ENCODE results near the gene FAM171A1. TPM values are rescaled to one million over a fixed set of nuclear protein-coding genes. Genes with fewer than 3 reads are reported as not detected.

The FAM171A1 gene
- total and polyA plus RNA-seq, 2 donors (not counting 1 experiment from before 2014, with no cell fraction given): 0.09 TPM; not detected in 1

- Histone ChIP-seq H3K9me3 (ENCODE audit: control extremely low read depth in 1 of 3, control insufficient read depth in 2 of 3, insufficient read depth in 1 of 3, low read length in 2 of 3) (no peaks in the 10 kb centered on the region), H3K79me2 (ENCODE audit: control insufficient read depth, insufficient read depth, low read length) (no peaks in the 10 kb centered on the region), H3K4me3 (ENCODE audit: control extremely low read depth in 1 of 5, extremely low read depth in 1 of 5, insufficient read depth in 1 of 5, low read depth in 2 of 5, low read length in 4 of 5) (no peak overlapping the region), H4K20me1 (ENCODE audit: control insufficient read depth, insufficient read depth, low read length, poor library complexity, severe bottlenecking) (no peaks in the 10 kb centered on the region), H3K4me2 (replicated peaks; ENCODE audit: low read depth, low read length, poor library complexity, severe bottlenecking) (no peak overlapping the region), H3K4me1 (ENCODE audit: control insufficient read depth in 2 of 2, insufficient read depth in 2 of 2, low read length in 2 of 2) (no peaks in the 10 kb centered on the region), H2AFZ (ENCODE audit: insufficient read depth, low read depth, low read length, poor library complexity, severe bottlenecking) (no peak overlapping the region), H3K27ac (ENCODE audit: low read length in 2 of 2) (no peak overlapping the region), H3K9ac (ENCODE audit: low read length) (no peak overlapping the region), H3K36me3 (replicated peaks in 1 of 2; ENCODE audit: control extremely low read depth in 1 of 2, control insufficient read depth in 1 of 2, extremely low read depth in 1 of 2, insufficient read depth in 2 of 2, low read length in 1 of 2) (no peaks in the 10 kb centered on the region), H3K27me3 (replicated peaks in 1 of 4; ENCODE audit: control extremely low read depth in 1 of 4, control insufficient read depth in 3 of 4, insufficient read depth in 4 of 4, low read length in 3 of 4) (no peaks in the 10 kb centered on the region)
- intact Hi-C loops (cut with micrococcal nuclease): no loop called here
- H3K27ac Mint-ChIP-seq: no peak overlapping the region
- H3K9me3 Mint-ChIP-seq (ENCODE audit: insufficient read depth): no peaks in the 10 kb centered on the region
- no peaks in the 10 kb centered on the region for H3K4me1 Mint-ChIP-seq
- no peak for TF ChIP-seq EZH2 (IDR thresholded peaks at IDR 0.05; ENCODE audit: borderline replicate concordance, insufficient read depth, low read depth, low read length, poor library complexity, severe bottlenecking)
- ChIA-PET POLR2A (no interaction called here), CTCF (no interaction called here)
- ATAC-seq (ENCODE audit: low read depth) (no peak), DNase-seq (no peak)
- WGBS (ENCODE audit: insufficient coverage): no CpG with 5 or more reads among the region's 4 CpGs
- no peak overlapping the region for H3K4me3 Mint-ChIP-seq
- peaks cover 11% of the 10 kb centered on the region for H3K27me3 Mint-ChIP-seq
Measured at GRCh38 chr10:15325944-15326284, 45.2 kb downstream of the FAM171A1 start.

- Histone ChIP-seq H3K27me3 (replicated peaks in 1 of 4; ENCODE audit: control extremely low read depth in 1 of 4, control insufficient read depth in 3 of 4, insufficient read depth in 4 of 4, low read length in 3 of 4) (no peaks in the 10 kb centered on the region), H4K20me1 (ENCODE audit: control insufficient read depth, insufficient read depth, low read length, poor library complexity, severe bottlenecking) (no peaks in the 10 kb centered on the region), H3K9me3 (ENCODE audit: control extremely low read depth in 1 of 3, control insufficient read depth in 2 of 3, insufficient read depth in 1 of 3, low read length in 2 of 3) (no peaks in the 10 kb centered on the region), H3K36me3 (replicated peaks in 1 of 2; ENCODE audit: control extremely low read depth in 1 of 2, control insufficient read depth in 1 of 2, extremely low read depth in 1 of 2, insufficient read depth in 2 of 2, low read length in 1 of 2) (no peaks in the 10 kb centered on the region), H3K27ac (ENCODE audit: low read length in 2 of 2) (no peak overlapping the region), H3K4me2 (replicated peaks; ENCODE audit: low read depth, low read length, poor library complexity, severe bottlenecking) (no peak overlapping the region), H2AFZ (ENCODE audit: insufficient read depth, low read depth, low read length, poor library complexity, severe bottlenecking) (no peak overlapping the region), H3K79me2 (ENCODE audit: control insufficient read depth, insufficient read depth, low read length) (no peaks in the 10 kb centered on the region), H3K4me1 (ENCODE audit: control insufficient read depth in 2 of 2, insufficient read depth in 2 of 2, low read length in 2 of 2) (no peaks in the 10 kb centered on the region), H3K9ac (ENCODE audit: low read length) (no peak overlapping the region), H3K4me3 (ENCODE audit: control extremely low read depth in 1 of 5, extremely low read depth in 1 of 5, insufficient read depth in 1 of 5, low read depth in 2 of 5, low read length in 4 of 5) (no peak overlapping the region)
- intact Hi-C loops (cut with micrococcal nuclease): no loop called here
- ChIA-PET POLR2A (no interaction called here), CTCF (no interaction called here)
- DNase-seq (no peak), ATAC-seq (ENCODE audit: low read depth) (no peak)
- TF ChIP-seq EZH2 (IDR thresholded peaks at IDR 0.05; ENCODE audit: borderline replicate concordance, insufficient read depth, low read depth, low read length, poor library complexity, severe bottlenecking) (no peak), CTCF (IDR thresholded peaks at IDR 0.05) (no peak)
- Mint-ChIP-seq H3K9me3 (ENCODE audit: insufficient read depth) (no peaks in the 10 kb centered on the region), H3K4me3 (no peak overlapping the region), H3K4me1 (no peaks in the 10 kb centered on the region), H3K27ac (no peak overlapping the region), H3K27me3 (peaks cover 14% of the 10 kb centered on the region)
- 94% methylated on average over 12 of the region's 20 CpGs for WGBS (ENCODE audit: insufficient coverage)
Measured at GRCh38 chr10:15325243-15325943, 45.7 kb downstream of the FAM171A1 start.
